HG02938 (cell line): ENCODE measurements around the gene FHOD3.
"Not testable (repeated sequence)": the region's sequence is repeated elsewhere in the genome, so short reads cannot be mapped to it uniquely, and the experiment has no call there.

Source experiments
- ATAC-seq: cut with Tn5 transposase; IDR thresholded peaks from one replicate; pipeline ENCODE4 v1.9.1; 2021; ENCODE audit warnings: mild to moderate bottlenecking, moderate library complexity; ENCODE audit not compliant: unreplicated experiment

FHOD3 gene

GRCh38 chr18:36348331-36348730 is 50.8 kb downstream of the FHOD3 start:
- no peak for ATAC-seq

DNA sequence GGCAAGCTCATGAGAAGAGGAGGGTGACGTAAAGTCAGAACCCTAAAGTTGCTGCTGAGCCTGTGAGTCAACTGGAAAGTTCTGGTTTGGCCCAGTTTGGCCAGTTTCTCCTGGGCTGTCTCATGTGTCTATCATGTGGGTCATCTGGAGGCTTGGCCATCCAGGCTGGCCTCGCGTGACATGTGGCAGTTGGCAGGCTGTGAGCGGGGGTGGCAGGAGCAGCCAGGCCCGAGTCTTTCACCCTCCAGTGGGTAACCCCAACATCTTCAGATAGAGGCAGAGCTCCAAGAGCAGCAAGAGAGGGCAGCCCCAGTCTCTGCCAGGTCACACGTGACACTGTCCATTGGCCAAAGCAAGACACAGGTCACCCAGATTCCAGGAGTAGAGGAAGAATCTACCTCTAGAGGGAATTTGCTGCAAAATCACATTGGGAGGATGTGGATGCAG is 51.5 kb downstream of the FHOD3 start:
- ATAC-seq, result no peak

DNA sequence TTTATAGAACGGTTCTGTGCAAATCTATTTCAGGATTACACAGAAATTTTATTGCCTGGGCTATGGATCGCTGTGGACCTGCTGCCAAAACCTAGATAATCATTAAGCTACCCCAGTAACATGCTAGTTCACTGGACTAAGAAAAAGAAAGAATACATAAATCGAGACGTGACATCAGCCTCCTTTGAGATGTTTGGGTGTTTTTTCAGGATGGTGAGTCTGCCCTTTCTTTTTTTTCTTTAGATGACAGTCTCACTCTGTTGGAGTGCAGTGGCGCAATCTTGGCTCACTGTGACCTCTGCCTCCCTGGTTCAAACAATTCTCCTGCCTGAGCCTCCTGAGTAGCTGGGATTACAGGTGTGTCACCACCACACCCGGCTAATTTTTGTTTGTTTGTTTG is 52.0 kb downstream of the FHOD3 start:
- no peak for ATAC-seq

- no peak for ATAC-seq
These were observed 52.7 kb downstream of the FHOD3 start for GRCh38 chr18:36350251-36350651.

DNA sequence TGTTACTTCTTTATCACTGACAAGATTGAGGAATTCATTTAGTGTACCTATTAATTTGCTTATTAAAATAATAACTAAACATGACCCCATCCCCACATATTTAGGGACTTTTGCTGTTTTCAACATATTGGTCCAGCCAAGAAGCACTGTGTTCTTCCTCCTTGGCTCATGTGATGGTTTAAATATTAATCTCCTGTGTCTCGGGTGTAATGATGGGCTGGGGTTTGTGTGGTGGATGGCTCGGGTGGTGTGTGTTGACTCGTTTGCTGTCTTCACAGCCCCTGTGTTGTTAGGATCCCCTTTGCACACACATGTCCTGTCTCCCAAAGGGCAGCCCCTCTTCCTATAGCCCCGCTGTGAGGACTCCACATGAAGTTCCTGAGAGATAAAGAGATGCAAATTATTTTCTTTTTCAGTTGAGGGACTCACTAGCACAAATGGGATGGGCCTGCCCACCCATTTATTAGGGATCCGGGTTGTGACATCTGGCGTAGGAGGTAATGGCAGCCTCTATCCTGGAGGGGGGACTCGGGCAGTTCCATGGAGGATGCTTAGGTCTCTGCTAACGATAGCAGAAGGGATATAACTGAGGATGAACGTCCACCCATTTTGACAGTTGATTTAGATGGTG is 53.4 kb downstream of the FHOD3 start:
- no peak for ATAC-seq

- ATAC-seq, result no peak
These were observed 54.9 kb downstream of the FHOD3 start for GRCh38 chr18:36352384-36352783.

DNA sequence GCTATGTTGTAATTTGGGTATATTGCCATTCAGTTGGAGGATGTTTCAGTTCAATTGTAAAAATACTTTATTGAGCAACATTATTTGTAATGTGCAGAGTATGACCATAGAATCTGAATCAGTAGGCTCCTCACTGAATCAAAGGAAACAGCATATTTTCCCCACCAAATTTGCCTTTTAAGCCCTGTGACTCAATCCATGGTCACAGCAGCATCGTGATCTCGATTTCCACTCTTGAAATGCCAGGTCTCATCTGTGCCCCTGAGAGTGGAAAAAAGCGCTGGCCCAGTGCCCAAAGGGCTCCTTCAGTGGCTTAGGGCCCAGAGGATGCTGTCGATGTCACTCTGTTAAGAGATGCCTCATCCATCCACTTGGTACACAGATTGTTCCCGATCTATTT is 57.5 kb downstream of the FHOD3 start:
- no peak for ATAC-seq

- ATAC-seq, result no peak
These were observed 58.0 kb downstream of the FHOD3 start for GRCh38 chr18:36355511-36355910.

DNA sequence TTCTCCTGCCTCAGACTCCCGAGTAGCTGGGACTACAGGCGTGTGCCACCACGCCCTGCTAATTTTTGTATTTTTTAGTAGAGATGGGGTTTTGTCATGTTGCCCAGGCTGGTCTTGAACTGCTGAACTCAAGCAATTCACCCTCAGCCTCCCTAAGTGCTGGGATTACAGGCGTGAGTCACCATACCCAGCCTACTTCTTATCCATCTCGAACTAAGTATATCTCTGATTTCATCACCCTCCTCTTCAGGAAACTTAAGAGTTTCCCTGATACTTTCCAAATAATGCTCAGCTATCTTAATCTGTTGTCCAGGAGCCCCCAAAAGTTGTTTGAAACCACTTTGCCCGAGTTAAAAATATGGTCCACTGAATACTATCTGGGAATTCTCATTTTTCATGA is 59.2 kb downstream of the FHOD3 start:
- not testable (repeated sequence) for ATAC-seq

DNA sequence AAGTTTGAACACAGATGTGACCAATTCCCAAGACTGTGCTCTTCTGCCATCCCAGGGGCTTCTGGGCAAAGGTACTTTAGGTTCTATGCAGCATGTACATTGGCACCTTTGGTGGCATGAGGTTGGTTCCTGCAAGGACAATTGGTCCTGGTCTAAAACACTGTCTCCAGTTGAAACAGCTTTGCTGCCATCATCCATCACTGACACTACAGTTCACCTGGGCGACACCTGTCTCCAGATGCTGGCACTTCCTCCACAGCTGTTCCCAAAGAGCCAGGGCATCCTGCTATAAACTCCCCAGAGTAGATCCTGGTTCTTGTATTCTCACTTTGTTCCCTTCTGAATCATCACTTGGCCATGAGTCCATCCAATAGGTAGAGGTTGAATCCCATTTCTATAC is 60.6 kb downstream of the FHOD3 start:
- no peak for ATAC-seq

DNA sequence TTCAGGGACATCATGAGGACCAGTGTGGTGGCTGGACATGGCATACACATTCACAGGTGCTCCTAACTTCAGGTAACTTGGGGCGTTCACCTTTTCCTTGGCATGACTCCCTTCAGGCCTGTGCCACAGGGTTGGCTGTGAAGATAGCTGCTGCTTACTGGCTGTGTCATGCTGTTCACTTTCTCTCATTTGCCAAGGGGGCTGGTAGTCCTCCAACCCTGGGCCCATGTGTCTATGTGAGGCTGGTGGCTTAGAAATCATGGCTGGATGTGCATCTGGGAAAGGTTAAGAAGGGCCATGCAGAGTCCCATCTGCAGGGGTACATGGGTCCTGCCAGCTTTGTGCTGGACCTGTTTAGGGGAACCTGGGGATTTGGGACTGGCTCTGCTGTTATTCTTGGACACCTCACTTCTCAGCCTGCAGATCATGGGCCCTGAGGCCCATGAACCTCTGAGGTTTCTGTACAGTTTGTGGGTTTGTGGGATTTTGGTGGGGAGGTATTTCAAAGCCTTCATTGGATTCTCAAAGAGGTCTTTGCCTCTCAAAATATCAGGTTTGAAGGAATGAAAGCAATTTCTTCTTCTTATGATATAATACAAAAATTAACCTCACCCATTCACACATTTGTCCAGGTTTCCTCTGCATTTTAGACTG is 62.9 kb downstream of the FHOD3 start:
- ATAC-seq, result no peak

- ATAC-seq, result no peak
These were observed 67.6 kb downstream of the FHOD3 start for GRCh38 chr18:36364911-36365624.

DNA sequence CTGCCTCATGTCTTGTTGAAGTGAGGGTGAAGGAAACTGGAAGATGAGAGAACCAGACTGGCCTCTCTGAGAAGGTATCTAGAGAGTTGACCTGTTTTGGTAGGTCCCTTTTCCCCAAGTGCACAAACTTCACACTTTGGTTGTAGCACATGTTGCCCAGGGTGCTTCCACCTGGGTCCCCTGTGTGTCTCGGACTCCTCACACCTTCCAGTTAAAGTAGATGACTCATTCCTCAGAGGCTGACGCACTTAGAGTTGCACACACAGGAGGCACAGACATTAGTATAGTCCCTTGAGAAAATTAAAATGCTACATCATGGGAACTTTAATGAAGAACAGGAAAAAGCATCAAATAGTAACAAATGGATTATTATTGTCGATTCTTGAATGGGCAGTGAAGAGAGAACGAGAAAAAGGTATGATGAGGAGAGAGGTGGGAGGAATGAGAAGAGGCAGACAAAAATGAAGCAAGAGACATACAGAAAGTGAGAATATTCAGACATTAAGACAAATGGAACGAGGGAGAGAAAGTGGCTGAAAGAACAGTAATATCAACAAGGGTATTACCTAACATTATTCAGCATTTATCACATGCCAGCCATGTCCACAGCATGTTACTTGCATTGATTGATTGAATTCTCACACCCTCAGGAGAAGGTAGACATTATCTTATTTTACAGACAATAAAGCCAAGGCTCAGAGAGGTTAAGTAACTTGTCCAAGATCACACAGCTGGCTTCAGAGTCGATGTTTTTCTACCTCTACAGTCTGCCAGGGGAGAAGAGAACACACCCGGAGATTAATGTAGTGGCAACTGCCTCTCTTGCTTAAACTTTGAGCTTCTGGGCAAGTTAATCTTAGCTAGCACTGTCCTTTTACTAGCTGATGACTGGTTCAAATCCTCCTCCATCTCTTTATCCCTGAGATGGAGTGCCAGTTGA is 68.6 kb downstream of the FHOD3 start:
- ATAC-seq, result no peak

GRCh38 chr18:36366994-36367839 is 69.7 kb downstream of the FHOD3 start:
- ATAC-seq, result peak; percentile 62

- ATAC-seq, result no peak
These were observed 71.4 kb downstream of the FHOD3 start for GRCh38 chr18:36368889-36369288.

GRCh38 chr18:36372903-36373311 is 75.4 kb downstream of the FHOD3 start:
- no peak for ATAC-seq

DNA sequence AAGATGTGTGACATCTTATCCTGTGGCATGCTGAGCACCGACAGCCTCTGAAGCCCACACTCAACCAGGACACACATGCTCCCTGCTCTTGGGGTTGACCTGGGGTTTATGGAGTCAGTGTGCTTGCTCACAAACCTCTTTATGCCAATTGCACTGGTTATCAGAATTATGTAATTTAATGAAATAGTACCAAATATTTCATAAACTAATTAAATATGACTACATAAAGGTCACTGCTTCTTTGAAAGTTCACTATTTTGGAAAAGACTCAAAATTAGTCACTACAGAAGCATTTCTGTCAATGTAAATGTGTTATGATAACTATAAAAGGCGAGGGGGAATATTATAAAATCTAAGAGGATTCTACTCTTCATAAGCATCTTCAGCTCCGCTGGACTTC is 76.7 kb downstream of the FHOD3 start:
- no peak for ATAC-seq

DNA sequence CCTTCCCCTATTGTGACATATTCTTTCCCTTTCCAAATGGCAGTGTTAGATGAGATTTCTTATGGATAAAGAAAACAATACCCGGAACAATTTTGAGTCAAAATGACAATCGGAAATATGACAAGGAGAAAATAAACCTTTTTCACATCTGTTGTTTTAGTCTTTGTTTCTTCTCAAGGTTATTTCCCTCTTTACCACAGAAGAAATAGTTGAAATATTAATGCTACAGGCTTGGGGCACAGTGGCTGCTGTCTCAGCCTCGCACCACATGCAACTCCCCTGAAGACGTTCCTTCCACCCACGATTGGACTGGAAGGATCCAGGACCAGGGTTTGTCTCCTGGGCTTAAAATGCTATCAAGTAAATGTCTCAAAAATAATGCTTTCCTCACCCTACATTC is 77.6 kb downstream of the FHOD3 start:
- ATAC-seq, result no peak

- ATAC-seq, result no peak
These were observed 78.8 kb downstream of the FHOD3 start for GRCh38 chr18:36376361-36376760.

- ATAC-seq, result no peak
These were observed 80.1 kb downstream of the FHOD3 start for GRCh38 chr18:36377626-36378025.
